HepG2 (cell line): Measurements from ENCODE around the gene NEK5. TPM values are rescaled to one million over a fixed set of nuclear protein-coding genes. Genes with fewer than 3 reads are reported as not detected.

Experiments
- BRD4 ChIP-seq: sonication (generic); formaldehyde crosslinking; IDR thresholded peaks from 2 replicates; pipeline ENCODE4 v1.4.0; 2020; ENCODE audit warnings: missing genetic modification reagents
- FOXK1 ChIP-seq: sonication (generic); formaldehyde crosslinking; IDR thresholded peaks from 2 replicates; pipeline ENCODE4 v1.4.0; 2020; ENCODE audit warnings: low read depth, missing genetic modification reagents, borderline replicate concordance
- GATAD2A ChIP-seq: IDR thresholded peaks from 2 replicates; pipeline ENCODE4 v1.6.1; 2016
- HOXA3 ChIP-seq: sonication (generic); formaldehyde crosslinking; IDR thresholded peaks from 2 replicates; pipeline ENCODE4 v1.5.0; 2020; ENCODE audit warnings: missing genetic modification reagents
- PHF21A ChIP-seq: sonication (generic); formaldehyde crosslinking; IDR thresholded peaks from 2 replicates; pipeline ENCODE4 v1.5.0; 2020; ENCODE audit warnings: mild to moderate bottlenecking, missing genetic modification reagents
- PPARG ChIP-seq: conservative IDR thresholded peaks from 2 replicates; pipeline ENCODE4 v1.6.1; 2016; ENCODE audit warnings: missing biosample characterization, missing genetic modification reagents
- SRF ChIP-seq: IDR thresholded peaks from 2 replicates; pipeline ENCODE4 v1.6.1; 2011; ENCODE audit warnings: mild to moderate bottlenecking, low read depth, low read length, moderate library complexity
- ZEB1 ChIP-seq: IDR thresholded peaks from 2 replicates; pipeline ENCODE4 v1.6.1; 2012; ENCODE audit warnings: mild to moderate bottlenecking, low read depth, inconsistent platforms; ENCODE audit not compliant: insufficient replicate concordance
- ZNF253 ChIP-seq: sonication (generic); formaldehyde crosslinking; IDR thresholded peaks from 2 replicates; pipeline ENCODE4 v1.8.0; 2022; ENCODE audit warnings: mild to moderate bottlenecking, missing genetic modification reagents, borderline replicate concordance
- ZNF674 ChIP-seq: sonication (generic); formaldehyde crosslinking; IDR thresholded peaks from 2 replicates; pipeline ENCODE4 v1.5.0; 2020; ENCODE audit warnings: low read depth, mild to moderate bottlenecking, missing genetic modification reagents
- ZNF75D ChIP-seq: sonication (generic); formaldehyde crosslinking; IDR thresholded peaks from 2 replicates; pipeline ENCODE4 v1.8.1; 2023; ENCODE audit warnings: missing genetic modification reagents, mild to moderate bottlenecking, borderline replicate concordance
- polyA plus RNA-seq, 8 experiments: library from polyadenylated mRNA; depleted of rRNA in 3 of 8; stranded (reverse) in 7 of 8; unstranded in 1 of 8; fragments of >200 nt; fragmentation: Illumina TruSeq in 4 of 8; extraction: Trizol in 4 of 8; gene quantifications; 2 replicates each; pipeline versions ENCODE4 v1.2.1 to v1.2.3, GENCODE V29; 2011 to 2016; ENCODE audit warnings: low read depth in 4 of 8, missing spikeins in 1 of 8, mixed read lengths in 1 of 8; ENCODE audit not compliant: insufficient read depth in 1 of 8
- total RNA-seq, 5 experiments: library from RNA; depleted of rRNA; stranded (reverse); fragments of >200 nt; fragmentation: Illumina TruSeq; extraction: Trizol; gene quantifications; 2 replicates each; pipeline ENCODE4 v1.2.3, GENCODE V29; 2016; ENCODE audit warnings: low read depth in 1 of 5
- TF ChIP-seq, protein P1 (sequence below), 2 experiments: fragments of 450-650 bp in 1 of 2; sonication (generic) in 1 of 2; formaldehyde crosslinking in 1 of 2; IDR thresholded peaks; 2 replicates each; pipeline versions ENCODE4 v1.6.1 to v1.8.0; 2016 to 2022; ENCODE audit warnings: antibody characterized with exemption in 1 of 2, mild to moderate bottlenecking in 1 of 2, missing genetic modification reagents in 1 of 2
- TF ChIP-seq, protein P2 (sequence below): sonication (generic); formaldehyde crosslinking; conservative IDR thresholded peaks from 2 replicates; pipeline ENCODE4 v1.8.1; 2023; ENCODE audit warnings: missing genetic modification reagents
- TF ChIP-seq, protein P3 (sequence below): sonication (generic); formaldehyde crosslinking; IDR thresholded peaks from 2 replicates; pipeline ENCODE4 v1.8.0; 2022; ENCODE audit warnings: mild to moderate bottlenecking, missing genetic modification reagents; ENCODE audit not compliant: insufficient replicate concordance
- TF ChIP-seq, protein P4 (sequence below): sonication (generic); formaldehyde crosslinking; IDR thresholded peaks from 2 replicates; pipeline ENCODE4 v1.4.0; 2020; ENCODE audit warnings: mild to moderate bottlenecking, missing genetic modification reagents

Gene NEK5
- total and polyA plus RNA-seq, 2 of the 13 experiments (the other 11 are each of a cell fraction or from before 2014, with no cell fraction given): 0.12 to 0.22 TPM

DNA sequence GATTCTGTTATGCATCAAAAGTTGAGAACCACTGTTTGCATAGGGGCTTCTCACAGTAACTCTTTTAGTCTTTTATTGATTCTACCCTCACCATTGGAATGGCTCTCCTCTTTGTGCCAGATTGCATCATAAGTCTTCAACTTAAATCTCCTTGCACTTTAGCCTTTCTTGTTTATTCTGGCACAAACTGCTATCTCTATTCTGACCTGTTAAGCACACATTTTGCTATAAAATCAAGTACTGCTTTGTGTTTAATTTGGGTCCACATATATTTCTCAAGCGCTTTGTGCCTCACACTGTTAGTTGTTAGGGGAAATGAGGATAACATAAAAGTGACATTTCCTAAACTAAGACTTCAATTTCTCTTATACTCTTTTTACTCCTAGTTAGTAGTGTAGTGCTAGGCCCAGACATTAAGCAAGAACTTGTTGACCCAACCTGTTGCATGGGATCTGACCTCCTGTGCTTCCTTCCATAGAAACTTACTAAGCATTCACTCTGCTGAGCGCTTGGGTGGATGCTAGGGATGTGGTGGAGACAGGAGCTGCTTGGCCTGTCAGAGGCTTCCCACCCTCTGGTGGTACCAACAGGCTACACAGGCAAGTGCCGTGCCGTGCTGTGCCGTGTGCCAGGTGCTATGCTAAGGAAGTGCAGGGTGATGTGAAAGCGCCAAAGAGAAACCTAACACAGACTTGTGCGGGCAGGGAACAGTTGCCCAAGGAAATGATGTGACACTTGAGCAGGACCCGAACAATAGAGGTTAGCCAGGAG is 103.2 kb downstream of the NEK5 start (continued):
- TF ChIP-seq, protein P1, sequence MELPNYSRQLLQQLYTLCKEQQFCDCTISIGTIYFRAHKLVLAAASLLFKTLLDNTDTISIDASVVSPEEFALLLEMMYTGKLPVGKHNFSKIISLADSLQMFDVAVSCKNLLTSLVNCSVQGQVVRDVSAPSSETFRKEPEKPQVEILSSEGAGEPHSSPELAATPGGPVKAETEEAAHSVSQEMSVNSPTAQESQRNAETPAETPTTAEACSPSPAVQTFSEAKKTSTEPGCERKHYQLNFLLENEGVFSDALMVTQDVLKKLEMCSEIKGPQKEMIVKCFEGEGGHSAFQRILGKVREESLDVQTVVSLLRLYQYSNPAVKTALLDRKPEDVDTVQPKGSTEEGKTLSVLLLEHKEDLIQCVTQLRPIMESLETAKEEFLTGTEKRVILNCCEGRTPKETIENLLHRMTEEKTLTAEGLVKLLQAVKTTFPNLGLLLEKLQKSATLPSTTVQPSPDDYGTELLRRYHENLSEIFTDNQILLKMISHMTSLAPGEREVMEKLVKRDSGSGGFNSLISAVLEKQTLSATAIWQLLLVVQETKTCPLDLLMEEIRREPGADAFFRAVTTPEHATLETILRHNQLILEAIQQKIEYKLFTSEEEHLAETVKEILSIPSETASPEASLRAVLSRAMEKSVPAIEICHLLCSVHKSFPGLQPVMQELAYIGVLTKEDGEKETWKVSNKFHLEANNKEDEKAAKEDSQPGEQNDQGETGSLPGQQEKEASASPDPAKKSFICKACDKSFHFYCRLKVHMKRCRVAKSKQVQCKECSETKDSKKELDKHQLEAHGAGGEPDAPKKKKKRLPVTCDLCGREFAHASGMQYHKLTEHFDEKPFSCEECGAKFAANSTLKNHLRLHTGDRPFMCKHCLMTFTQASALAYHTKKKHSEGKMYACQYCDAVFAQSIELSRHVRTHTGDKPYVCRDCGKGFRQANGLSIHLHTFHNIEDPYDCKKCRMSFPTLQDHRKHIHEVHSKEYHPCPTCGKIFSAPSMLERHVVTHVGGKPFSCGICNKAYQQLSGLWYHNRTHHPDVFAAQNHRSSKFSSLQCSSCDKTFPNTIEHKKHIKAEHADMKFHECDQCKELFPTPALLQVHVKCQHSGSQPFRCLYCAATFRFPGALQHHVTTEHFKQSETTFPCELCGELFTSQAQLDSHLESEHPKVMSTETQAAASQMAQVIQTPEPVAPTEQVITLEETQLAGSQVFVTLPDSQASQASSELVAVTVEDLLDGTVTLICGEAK (IDR thresholded peaks at IDR 0.05): no peak
- TF ChIP-seq, protein P1 (CRISPR knock-in tag; IDR thresholded peaks at IDR 0.05): no peak; the same call in 1 of the 2 replicates
- TF ChIP-seq ZNF253 (CRISPR knock-in tag) (no peak), ZNF674 (CRISPR knock-in tag) (no peak), GATAD2A (CRISPR knock-in tag) (peak; percentile 97), ZNF75D (CRISPR knock-in tag) (no peak), PHF21A (peak; percentile 84), PPARG (CRISPR knock-in tag) (peak; percentile 91), ZEB1 (peak; percentile 75), BRD4 (CRISPR knock-in tag) (no peak), FOXK1 (CRISPR knock-in tag) (peak; percentile 59; the same call in 1 of the 2 replicates), HOXA3 (CRISPR knock-in tag) (0 out of 2 replicates have a peak, but pooled peaks have one; percentile 20), SRF (no peak)
- TF ChIP-seq, protein P2, sequence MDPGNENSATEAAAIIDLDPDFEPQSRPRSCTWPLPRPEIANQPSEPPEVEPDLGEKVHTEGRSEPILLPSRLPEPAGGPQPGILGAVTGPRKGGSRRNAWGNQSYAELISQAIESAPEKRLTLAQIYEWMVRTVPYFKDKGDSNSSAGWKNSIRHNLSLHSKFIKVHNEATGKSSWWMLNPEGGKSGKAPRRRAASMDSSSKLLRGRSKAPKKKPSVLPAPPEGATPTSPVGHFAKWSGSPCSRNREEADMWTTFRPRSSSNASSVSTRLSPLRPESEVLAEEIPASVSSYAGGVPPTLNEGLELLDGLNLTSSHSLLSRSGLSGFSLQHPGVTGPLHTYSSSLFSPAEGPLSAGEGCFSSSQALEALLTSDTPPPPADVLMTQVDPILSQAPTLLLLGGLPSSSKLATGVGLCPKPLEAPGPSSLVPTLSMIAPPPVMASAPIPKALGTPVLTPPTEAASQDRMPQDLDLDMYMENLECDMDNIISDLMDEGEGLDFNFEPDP (CRISPR knock-in tag): 0 out of 2 replicates have a peak, but pooled peaks have one; percentile 77
- TF ChIP-seq, protein P3, sequence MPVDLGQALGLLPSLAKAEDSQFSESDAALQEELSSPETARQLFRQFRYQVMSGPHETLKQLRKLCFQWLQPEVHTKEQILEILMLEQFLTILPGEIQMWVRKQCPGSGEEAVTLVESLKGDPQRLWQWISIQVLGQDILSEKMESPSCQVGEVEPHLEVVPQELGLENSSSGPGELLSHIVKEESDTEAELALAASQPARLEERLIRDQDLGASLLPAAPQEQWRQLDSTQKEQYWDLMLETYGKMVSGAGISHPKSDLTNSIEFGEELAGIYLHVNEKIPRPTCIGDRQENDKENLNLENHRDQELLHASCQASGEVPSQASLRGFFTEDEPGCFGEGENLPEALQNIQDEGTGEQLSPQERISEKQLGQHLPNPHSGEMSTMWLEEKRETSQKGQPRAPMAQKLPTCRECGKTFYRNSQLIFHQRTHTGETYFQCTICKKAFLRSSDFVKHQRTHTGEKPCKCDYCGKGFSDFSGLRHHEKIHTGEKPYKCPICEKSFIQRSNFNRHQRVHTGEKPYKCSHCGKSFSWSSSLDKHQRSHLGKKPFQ (CRISPR knock-in tag): no peak
- TF ChIP-seq, protein P4, sequence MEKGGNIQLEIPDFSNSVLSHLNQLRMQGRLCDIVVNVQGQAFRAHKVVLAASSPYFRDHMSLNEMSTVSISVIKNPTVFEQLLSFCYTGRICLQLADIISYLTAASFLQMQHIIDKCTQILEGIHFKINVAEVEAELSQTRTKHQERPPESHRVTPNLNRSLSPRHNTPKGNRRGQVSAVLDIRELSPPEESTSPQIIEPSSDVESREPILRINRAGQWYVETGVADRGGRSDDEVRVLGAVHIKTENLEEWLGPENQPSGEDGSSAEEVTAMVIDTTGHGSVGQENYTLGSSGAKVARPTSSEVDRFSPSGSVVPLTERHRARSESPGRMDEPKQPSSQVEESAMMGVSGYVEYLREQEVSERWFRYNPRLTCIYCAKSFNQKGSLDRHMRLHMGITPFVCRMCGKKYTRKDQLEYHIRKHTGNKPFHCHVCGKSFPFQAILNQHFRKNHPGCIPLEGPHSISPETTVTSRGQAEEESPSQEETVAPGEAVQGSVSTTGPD: peak; percentile 75
